Stimulated activated CD4-positive, alpha-beta T cell treated with anti-CD3 and anti-CD28 coated beads, TNF-alpha, amount 100 ng/mL, for 48 hours (primary cell): ENCODE measurements around the gene TEX38.
"Not testable (repeated sequence)": the region's sequence is repeated elsewhere in the genome, so short reads cannot be mapped to it uniquely, and the experiment has no call there.

Experiments
- DNase-seq, 3 donors: peaks; one replicate each; pipeline ENCODE4 v3.0.0-alpha.2; 2020; ENCODE audit warnings: low read depth in 3 of 3

TEX38 gene

GRCh38 chr1:46687921-46688509, 16.4 kb downstream of the TEX38 start:
- no peak for DNase-seq

- no peak for DNase-seq
Measured at GRCh38 chr1:46689356-46689755, 17.7 kb downstream of the TEX38 start.

GRCh38 chr1:46689897-46690296, 18.2 kb downstream of the TEX38 start:
- no peak for DNase-seq

GRCh38 chr1:46690931-46691421, 19.3 kb downstream of the TEX38 start:
- no peak for DNase-seq

GRCh38 chr1:46691997-46692790, 20.5 kb downstream of the TEX38 start:
- DNase-seq, result no peak

GRCh38 chr1:46692811-46693770, 21.4 kb downstream of the TEX38 start:
- no peak for DNase-seq

GRCh38 chr1:46694676-46695075, 23.0 kb downstream of the TEX38 start:
- DNase-seq, result not testable (repeated sequence)

GRCh38 chr1:46697053-46697452, 25.4 kb downstream of the TEX38 start:
- DNase-seq, result no peak

- no peak for DNase-seq
Measured at GRCh38 chr1:46699666-46700065, 28.0 kb downstream of the TEX38 start.

- DNase-seq, result no peak
Measured at GRCh38 chr1:46703927-46704641, 32.4 kb downstream of the TEX38 start.

- DNase-seq, result no peak
Measured at GRCh38 chr1:46705408-46705807, 33.8 kb downstream of the TEX38 start.

GRCh38 chr1:46708121-46708520, 36.5 kb downstream of the TEX38 start:
- no peak for DNase-seq

- DNase-seq, result no peak
Measured at GRCh38 chr1:46714976-46715375, 43.3 kb downstream of the TEX38 start.

GRCh38 chr1:46717654-46718053, 46.0 kb downstream of the TEX38 start:
- DNase-seq, result no peak

GRCh38 chr1:46718340-46718726, 46.7 kb downstream of the TEX38 start:
- DNase-seq, result no peak

GRCh38 chr1:46718727-46719622, 47.3 kb downstream of the TEX38 start, which contains the start of gene EFCAB14:
EFCAB14 (minus strand) TSS chr1:46719114; CDS start chr1:46718087, 1,027 bp downstream.
- DNase-seq, result peak; percentile 98

GRCh38 chr1:46719689-46720088, 48.0 kb downstream of the TEX38 start:
- no peak for DNase-seq

- not testable (repeated sequence) for DNase-seq
Measured at GRCh38 chr1:46720319-46720718, 48.7 kb downstream of the TEX38 start.

GRCh38 chr1:46721204-46721603, 49.5 kb downstream of the TEX38 start:
- DNase-seq, result no peak

- DNase-seq, result no peak
Measured at GRCh38 chr1:46721686-46722205, 50.1 kb downstream of the TEX38 start.
